HG02610 (cell line): Measurements from ENCODE around the gene MAML3.
A peak's percentile ranks its signal among the peaks of the same experiment; 100 is the strongest.

Experiments used
- ATAC-seq: cut with Tn5 transposase; IDR thresholded peaks from one replicate; pipeline ENCODE4 v1.9.1; 2021; ENCODE audit warnings: mild to moderate bottlenecking, moderate library complexity; ENCODE audit not compliant: unreplicated experiment

MAML3 gene

DNA sequence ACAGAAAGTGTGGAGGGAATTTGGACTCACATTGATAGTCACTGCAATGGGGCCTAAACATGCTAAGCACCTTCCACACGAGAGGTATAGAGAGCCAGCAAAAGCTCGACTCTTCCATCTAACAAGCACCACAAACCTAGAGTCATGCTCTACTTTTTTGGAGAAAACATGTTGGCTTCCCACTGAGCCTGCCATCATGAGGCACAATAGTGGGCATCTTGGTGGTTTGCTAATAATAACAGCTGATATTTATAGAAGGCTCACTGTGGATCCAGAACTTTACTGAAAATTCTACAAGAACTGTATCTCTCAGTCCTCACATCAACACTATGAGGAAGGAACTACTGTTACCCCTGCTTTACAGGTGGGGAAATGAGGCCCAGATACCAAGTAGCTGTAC is 26.6 kb downstream of the MAML3 start:
- no peak for ATAC-seq

DNA sequence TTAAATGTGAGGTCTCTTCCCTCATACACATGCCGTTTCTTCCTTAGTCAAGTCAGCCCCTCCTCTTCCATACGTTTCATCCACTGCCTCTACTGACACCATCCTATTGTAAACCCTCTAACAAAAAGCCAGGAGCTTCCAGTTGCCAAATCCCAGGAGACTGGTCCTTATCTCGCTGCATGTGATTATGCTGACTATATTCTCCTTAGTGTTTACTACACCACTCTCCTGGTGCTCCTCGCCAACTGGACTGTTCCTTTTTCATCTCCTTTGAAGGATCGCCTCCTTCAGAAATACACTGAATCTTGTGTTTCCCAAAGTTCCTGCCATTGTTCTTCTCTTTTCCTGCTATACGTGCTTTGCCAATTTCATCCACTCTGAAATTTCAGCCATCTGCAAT is 27.7 kb downstream of the MAML3 start:
- ATAC-seq, result no peak

DNA sequence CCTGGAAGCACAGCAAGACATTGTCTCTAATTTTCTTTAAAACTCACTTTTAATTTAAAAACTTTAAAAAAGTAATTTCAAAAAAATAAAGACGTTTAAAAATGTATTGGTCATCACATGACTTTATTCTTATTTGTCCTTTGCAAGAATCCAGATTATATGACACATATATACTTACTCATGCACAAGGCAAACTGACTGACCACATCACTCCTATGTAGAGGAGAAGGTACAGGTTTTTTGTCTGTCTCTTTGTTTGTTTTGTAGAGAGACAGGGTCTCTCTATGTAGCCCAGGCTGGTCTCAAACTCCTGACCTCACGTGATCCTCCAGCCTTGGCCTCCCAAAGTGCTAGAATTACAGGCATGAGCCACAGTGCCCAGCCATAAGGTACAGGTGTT is 28.6 kb downstream of the MAML3 start:
- no peak for ATAC-seq

DNA sequence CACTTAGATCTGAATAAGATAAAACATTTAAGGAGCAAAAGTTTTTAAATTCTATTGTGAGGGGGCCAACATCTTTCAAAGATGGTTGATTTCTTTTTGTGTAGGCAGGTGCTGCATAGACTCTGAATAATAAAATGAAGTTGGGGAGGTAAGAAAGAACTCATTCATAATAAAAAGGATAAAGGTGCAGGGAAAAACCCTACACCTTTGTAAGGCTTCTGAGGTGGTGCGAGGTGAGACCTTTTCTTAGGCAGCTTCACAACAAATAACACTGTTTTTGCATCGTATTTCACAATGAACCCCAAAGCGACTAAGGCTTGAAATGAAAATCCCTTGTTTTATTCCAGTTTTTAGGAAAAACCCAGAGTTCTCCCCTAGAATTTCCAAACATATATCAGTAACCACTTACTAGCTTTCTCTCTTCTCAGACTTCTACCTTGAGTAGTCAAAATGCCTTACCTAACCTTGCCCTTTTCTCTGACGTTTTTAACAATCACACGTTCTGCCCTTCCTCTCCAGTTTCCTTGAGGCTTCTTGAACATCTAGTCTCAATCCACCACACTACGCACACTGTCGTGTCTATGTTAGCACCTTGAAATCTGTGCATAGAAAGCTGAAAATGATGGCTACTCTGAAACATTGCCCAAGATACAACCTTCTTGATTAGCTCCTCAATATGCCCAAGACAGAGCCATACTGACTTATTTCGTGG is 30.2 kb downstream of the MAML3 start:
- ATAC-seq, result no peak

DNA sequence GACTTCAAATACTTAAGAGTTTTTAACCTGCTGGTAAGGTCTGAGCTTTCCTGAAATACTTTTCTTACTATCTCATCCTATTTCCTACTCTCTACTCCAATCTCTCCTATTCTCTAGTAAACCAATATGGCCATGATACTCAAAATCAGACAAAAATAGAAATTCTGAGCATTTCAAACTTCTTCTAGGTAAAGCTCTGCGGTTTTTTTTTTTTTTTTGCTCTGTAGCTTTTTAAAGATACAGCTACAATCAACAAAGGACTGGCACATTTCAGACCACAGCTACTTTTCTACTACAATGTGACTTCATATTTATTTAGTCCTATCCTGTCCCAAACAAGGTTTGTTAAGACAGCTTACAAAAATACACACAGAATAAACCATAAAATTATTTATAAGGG is 31.1 kb downstream of the MAML3 start:
- ATAC-seq, result no peak

DNA sequence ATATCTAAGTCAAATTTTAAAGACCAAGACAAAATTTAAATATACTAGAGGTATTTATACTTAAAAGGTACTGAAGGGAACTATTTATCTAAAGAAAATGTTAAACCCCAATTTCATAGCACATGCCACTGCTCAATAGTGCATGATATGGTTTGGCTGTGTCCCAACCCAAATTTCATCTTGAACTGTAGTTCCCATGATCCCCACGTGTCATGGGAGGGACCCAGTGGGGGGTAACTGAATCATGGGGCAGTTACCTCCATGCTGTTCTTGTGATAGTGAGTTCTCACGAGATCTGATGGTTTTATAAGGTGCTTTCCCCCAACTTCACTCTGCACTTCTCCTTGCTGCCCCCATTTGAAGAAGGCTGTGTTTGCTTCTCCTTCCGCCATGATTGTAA is 32.3 kb downstream of the MAML3 start:
- no peak for ATAC-seq

DNA sequence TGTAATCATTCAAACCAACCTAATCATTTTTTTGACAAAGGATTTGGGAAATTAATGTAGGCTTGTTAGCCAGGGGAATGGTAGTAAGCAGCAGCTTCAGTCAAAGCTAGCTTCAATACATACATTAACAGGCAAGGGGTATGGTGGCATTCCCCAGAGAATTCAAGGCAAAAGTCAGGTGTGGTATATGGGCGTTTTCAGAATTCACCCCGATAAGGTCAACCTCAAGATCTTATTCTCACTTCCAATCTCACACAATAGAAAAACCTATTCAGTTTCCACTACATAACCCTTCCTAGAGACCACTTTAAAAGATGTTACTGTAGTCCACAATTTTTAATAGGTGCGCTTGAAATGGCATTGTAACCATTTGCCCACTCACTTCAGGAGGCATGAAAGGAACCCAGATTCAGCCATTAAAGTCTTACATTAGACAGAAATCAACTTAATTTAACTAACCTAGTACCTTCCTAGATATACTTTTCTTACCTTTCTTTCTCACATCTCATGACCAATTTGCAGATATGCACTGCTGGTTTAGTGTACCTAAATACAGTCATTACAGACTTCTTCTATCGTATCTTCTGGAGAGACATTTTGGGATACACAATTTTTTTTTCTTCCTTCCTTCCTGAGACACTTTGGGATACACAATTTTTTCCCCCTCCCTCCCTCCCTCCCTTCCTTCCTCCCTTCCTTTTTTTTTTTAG is 34.9 kb downstream of the MAML3 start:
- ATAC-seq, result peak; percentile 38

DNA sequence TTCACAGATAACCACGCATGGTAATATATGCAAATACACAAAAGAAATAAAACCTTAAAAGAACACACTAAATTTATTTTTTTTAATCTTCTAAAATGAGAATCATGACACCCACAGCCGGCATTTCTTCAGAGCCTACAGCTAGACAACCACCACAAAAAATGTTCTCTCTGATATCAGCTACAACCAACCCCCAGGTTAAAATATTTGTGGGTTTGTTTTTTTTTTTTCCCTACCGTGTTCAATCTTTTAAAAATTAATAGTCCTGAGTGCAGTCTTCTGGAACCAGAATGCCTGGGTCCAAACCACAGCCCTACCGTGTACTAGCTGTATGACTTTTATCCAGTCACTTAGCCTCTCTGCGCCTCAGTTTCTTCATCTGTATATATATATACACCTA is 36.0 kb downstream of the MAML3 start:
- ATAC-seq, result no peak

DNA sequence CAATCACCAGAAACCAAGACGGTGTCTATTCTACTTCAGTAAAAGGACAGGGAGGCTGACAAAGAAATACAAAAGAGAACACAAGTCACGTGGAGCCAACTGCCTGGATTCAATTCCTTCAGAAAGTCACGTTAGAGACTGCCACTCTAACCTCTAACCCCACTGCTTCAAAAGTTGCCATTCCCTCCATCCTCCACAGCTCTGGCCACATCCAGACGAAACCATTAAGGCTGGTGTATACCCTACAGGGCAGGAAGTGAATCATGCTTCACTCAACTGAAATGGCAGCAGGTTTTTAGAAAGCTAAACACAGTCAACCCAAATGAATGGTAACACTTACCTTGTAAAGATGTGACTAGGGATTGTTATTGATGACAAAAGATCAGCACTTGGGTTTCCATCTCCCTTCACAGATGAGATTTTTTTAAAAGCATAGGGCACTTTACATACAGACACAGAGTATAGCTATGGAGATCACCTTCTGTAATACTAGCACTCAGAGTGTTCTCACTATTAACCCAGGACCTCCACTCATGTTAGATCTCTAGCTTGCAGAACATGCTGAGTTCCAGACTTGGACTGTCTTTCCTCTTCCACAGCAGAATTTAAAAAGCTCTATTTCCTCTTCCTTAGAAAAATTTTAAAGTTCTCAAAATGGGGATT is 37.4 kb downstream of the MAML3 start:
- peak; percentile 48 for ATAC-seq

DNA sequence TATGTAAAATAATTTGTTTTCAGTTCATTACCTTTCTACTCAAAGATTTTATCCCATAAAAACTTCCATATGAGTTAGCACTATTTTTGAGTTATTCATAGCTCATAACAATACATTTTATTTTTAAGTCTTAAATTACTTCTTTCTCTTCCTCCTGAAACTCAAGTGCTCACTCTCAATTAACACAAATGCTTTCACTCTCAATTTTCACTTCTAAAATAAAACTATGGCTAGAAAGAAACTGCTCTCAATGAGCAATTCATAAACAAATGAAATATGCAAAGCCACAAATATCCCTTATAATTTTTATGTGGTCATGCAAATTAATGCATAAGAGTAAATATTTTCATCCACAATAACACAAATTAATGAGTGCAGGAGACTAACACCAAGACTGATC is 38.8 kb downstream of the MAML3 start:
- peak; percentile 40 for ATAC-seq

DNA sequence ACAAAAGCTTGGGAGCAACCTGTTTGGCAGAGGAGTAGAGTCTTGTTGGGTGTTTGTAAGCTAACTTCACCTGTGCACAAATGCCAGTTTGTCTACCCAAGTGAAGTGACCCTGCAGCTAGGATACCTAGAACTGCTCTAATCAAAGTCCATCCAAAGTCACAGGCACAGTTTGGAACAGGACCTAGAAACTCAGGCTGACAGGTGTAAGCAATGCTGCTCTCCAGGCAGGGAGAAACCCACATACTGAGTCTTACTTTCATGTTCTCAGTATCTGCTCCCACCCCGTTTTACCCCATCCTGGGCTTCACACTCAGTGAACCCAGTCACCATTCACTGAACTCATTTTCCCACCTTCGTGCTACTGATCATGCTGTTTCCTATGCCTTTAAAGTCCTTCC is 40.3 kb downstream of the MAML3 start:
- peak; percentile 70 for ATAC-seq

DNA sequence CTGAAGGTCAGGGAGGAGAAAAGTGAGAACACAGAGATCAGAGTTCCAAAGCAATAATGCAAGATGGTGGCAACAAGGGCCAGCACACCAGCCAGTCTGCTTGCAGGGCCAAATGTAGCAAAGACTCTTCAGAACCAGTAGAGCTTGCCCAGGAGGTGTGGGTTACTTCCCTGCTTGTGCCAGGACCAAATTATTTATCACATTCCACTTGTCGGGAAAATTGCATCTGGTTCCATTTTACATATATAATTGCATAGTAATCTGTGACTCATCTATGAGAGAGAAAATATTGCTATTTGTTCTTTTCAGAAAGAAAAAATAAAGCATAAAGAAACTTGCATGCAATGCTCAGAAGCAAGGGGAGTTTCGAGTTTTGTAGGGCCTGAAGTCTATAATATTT is 41.4 kb downstream of the MAML3 start:
- ATAC-seq, result no peak

DNA sequence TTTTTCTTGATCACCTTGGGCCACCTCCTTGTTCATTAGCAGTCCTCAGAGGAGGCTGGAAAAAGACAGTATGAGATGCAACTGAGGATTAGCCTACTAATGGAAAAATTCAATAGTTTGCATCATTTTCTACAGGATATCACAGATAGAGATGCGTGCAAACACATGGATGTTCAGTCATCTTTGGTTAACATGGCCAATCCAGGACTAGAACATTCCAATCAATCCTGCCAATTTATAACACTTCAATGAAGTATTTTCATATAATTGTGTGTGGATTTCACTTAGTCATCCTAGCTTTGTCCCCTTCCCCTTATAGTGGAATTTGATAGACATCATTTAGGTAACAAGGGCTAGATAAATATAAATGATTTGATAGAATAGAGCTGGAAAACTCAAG is 42.7 kb downstream of the MAML3 start:
- no peak for ATAC-seq

DNA sequence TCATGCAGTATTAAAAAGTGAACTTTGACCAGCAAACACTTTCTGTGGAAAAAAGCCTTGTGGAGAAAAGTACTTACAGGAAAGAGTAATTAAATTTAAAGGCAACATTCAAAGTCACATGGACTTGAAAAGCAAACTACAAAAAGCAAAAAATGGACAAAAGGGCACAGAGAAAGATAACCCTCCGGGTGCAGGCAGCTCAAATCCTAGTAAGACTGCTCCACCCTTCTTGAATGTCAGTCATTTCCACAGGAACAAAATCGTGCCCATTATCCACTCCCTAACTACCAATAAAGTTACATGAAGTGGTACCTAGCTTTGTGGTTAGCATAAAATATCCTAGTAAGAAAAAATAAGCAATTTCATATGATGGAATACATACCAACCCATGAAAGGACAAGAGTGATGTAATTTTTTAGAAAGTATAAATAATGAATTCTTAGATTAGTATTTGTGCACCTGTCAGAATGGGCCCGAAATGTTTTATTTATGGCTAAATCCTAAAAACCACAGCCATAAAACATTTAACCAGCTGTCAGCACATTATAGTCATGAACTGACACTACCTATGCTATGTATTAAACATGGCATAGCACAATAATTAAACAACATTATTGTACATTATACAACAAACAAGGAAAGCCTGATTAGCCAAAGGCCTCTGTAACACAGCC is 43.3 kb downstream of the MAML3 start:
- ATAC-seq, result no peak

DNA sequence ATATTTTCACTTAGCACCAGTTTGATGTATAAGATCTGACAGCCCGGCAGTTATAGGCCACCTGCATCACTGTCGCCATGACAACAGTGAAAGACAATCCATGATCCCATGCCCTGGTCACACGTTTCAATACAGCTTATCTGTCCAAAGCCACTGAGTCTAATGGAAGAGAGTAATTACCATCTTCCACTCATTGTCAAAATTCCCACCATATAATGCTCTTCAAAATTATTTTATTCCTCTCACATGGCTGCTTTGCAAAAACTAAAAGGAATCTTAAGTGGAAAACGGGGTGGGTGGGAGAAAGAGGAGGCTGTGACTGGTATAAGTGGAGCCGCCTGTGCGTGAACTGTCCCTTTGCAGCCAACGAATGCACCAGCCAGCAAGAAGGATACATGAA is 44.2 kb downstream of the MAML3 start:
- ATAC-seq, result no peak

DNA sequence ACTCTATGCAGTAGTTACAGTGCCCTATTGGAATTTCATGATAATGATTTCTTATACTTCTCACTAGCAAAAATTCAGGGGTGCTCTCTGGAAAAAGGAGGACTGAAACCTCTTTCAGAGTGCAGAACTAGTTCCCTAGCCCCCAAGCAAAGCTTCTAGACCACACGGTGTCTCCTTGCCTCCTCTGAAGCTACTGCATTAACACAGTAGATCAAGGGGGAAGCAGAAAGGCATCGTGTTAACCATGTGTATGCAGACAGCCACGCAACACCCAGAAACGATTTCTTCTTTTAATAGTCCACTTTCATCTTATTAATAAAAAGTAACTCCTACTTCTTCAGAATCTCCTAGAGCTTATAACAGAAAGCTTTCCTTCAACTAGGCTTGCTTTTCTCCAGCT is 44.7 kb downstream of the MAML3 start:
- no peak for ATAC-seq

DNA sequence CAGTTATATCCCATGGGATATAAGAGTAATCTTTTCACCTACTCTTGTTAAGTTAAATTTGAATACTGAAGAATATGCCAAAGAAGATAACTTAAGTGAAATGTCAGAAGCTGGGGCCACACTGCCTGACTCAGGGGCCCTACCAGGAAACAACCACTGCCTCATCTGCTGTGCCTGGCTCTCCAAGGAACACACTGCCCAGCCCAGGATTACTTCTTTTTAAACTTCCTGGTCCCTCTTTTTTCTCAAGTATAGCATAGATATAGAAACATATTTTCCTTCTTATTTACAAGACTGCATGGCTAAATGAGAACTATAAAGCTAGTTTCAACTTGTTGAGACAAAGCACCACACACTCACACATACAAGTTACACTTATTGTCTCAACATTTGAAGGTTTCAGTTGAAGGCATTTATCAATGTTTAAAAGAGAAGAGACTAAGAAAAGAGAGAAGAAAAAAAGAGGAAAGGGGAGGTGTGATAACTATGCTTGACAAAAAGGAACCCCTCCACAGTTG is 45.2 kb downstream of the MAML3 start:
- ATAC-seq, result no peak

DNA sequence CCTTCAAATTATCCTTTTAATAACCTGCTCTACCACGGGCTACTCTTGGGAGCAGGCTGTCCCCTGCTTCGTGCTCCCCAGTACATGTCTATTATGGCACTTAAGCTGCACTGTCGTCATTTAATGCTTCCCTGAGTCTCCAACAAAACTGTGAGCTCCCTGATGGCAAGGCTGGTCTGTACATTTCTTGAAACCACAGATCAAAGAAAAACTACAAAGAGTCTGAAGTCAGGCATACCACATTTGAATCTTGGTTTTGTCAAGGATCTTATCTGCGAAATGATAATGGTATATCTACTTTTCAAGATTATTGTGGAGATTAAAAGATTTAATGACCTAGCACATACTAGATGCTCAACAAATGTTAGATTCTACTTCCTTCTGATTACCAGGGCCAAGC is 45.7 kb downstream of the MAML3 start:
- no peak for ATAC-seq

DNA sequence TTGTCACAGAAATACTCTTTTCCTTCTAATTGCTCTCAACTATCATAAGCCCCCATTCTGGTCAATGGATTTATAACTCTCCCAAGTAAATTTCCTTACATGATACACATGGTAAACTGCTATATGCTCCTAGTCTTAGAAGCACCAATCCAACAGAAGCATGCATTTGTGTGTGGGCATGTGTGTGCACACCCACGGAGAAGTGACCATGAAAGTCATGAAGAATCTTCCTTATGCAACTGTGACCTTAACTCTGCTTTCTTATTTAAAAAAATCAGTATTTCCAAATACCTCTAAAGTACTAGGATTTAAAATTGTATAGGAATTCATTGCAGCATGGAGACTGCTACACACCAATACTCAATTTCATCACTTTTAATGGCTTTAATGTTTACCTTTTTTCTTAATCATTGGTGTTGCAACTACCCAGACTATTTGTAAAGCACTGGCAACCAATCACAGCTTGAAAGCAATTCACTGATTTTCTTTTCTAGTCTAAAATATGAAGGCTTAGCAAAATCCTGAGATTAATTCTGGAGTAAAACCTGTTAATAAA is 47.6 kb downstream of the MAML3 start:
- ATAC-seq, result no peak

DNA sequence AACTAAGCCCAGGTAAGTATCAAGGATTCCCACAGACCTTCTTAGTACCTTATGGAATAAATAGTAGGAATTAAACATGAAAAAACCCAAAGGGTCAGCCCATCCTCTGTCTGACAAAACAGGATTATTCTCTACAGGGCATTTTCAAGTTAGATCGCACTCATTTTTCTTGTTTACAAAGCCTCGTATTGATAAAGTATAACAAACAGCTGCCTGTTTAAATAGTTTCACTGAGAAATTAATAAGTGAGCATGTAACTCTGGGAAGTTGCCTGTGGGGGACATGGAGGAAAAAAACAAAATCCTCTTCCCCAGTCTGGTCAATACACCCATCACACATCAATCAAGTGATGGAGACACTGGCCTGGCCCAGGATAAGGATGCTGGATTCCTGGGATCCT is 48.5 kb downstream of the MAML3 start:
- no peak for ATAC-seq

DNA sequence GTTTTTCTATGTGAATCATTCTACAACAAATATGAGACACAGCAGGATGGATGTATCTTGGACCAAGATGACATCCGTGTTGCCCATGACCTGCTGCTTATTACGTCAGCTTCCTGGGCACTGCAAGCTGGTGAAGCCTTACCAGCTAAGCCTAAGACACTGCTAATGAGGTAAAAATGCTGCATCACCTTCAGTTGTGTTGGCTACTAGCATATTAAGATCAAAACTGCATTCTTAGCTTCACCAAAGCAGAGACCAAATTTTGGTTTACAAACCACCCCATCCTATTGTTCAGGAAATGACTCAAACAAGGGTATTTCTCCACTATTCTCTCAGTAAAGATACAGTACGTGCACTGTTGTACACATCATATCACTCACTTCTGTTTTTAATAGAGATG is 50.3 kb downstream of the MAML3 start:
- peak; percentile 99 for ATAC-seq
